Activated CD4-positive, alpha-beta T cell treated with anti-CD3 and anti-CD28 coated beads, Interleukin-2, amount 50 U/mL, for 24 hours (primary cell): Measurements from ENCODE around the gene ARIH2.

Experiments
- DNase-seq, 2 donors: peaks; one replicate each; pipeline ENCODE4 v3.0.0-alpha.2; 2020; ENCODE audit warnings: low read depth in 1 of 2, low spot score in 1 of 2

Gene ARIH2

GRCh38 chr3:49034650-49035049 is 116.0 kb downstream of the ARIH2 start:
- no peak for DNase-seq

- no peak for DNase-seq
Observed at GRCh38 chr3:49035281-49035680, 116.6 kb downstream of the ARIH2 start.
